ENCODE data around the gene CACNA1C. TPM values are rescaled to one million over a fixed set of nuclear protein-coding genes. Genes with fewer than 3 reads are reported as not detected.

The CACNA1C gene
- total RNA-seq, 6 donors from 2014 or later: 5.2 to 45.1 (median 8.8) TPM

GRCh38 chr12:2408262-2408661 lies 355.5 kb downstream of the CACNA1C start:
- no peak for TF ChIP-seq EP300 (IDR thresholded peaks at IDR 0.05)
- TF ChIP-seq POLR2A (IDR thresholded peaks at IDR 0.05): no peak
- TF ChIP-seq, protein P1, sequence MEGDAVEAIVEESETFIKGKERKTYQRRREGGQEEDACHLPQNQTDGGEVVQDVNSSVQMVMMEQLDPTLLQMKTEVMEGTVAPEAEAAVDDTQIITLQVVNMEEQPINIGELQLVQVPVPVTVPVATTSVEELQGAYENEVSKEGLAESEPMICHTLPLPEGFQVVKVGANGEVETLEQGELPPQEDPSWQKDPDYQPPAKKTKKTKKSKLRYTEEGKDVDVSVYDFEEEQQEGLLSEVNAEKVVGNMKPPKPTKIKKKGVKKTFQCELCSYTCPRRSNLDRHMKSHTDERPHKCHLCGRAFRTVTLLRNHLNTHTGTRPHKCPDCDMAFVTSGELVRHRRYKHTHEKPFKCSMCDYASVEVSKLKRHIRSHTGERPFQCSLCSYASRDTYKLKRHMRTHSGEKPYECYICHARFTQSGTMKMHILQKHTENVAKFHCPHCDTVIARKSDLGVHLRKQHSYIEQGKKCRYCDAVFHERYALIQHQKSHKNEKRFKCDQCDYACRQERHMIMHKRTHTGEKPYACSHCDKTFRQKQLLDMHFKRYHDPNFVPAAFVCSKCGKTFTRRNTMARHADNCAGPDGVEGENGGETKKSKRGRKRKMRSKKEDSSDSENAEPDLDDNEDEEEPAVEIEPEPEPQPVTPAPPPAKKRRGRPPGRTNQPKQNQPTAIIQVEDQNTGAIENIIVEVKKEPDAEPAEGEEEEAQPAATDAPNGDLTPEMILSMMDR (IDR thresholded peaks at IDR 0.05): no peak
- no peak for TF ChIP-seq POLR2AphosphoS5 (IDR thresholded peaks at IDR 0.05)
- Histone ChIP-seq H3K4me3 (no peak overlapping the region), H3K27ac (no peak overlapping the region), H3K9me3 (no peaks in the 10 kb centered on the region), H3K36me3 (no peaks in the 10 kb centered on the region), H3K4me1 (no peaks in the 10 kb centered on the region), H3K27me3 (no peaks in the 10 kb centered on the region)
- 54 to 72% methylated on average over 3 of the region's 3 CpGs for WGBS, 2 donors
- ATAC-seq (ENCODE audit: low FRiP score in 2 of 2) (no peak), DNase-seq (no peak)

DNA sequence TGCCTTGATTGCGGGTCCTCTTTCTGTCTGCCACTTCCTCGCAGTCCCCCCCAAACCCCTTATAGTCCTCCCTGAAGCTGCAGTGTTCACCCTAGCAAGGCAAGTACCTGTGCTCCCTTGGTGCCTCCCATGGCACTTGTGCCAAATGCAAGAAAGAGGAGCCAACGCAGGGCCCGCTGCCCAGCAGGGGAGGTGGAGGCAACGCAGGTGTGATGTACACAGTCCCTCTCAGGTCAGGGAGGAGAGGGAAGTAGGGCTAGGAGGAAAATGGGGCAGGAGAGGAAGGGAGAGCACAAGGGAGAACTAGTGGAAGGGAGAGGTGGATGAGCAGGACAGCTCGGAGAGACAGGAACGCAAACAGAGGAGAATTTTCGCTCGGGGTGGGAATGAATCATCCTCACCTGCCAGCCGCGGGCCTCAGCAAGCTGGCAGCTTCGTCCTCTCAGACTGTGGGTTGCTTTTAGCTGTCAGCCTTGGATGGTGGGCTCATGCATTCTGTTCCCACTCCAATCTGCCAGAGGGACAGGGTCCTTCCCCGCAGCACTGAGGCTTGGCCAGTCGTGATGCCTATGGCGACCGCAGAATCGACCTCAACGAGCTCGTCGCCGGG lies 357.0 kb downstream of the CACNA1C start:
- 90 to 93% methylated on average over 21 of the region's 21 CpGs for WGBS, 2 donors
- Histone ChIP-seq H3K4me1 (no peaks in the 10 kb centered on the region), H3K27ac (no peak overlapping the region), H3K4me3 (no peak overlapping the region), H3K27me3 (no peaks in the 10 kb centered on the region), H3K9me3 (no peaks in the 10 kb centered on the region), H3K36me3 (no peaks in the 10 kb centered on the region)
- peak in 1 of 2 donors; percentile 46 for DNase-seq
- TF ChIP-seq EP300 (IDR thresholded peaks at IDR 0.05): no peak
- TF ChIP-seq, protein P1 (IDR thresholded peaks at IDR 0.05): no peak
- TF ChIP-seq POLR2A (IDR thresholded peaks at IDR 0.05): no peak
- no peak for TF ChIP-seq POLR2AphosphoS5 (IDR thresholded peaks at IDR 0.05)
- ATAC-seq (ENCODE audit: low FRiP score in 2 of 2): no peak

GRCh38 chr12:2410496-2410895 lies 357.7 kb downstream of the CACNA1C start:
- TF ChIP-seq EP300 (IDR thresholded peaks at IDR 0.05) (no peak), POLR2A (IDR thresholded peaks at IDR 0.05) (no peak), POLR2AphosphoS5 (IDR thresholded peaks at IDR 0.05) (no peak)
- TF ChIP-seq, protein P1 (IDR thresholded peaks at IDR 0.05): no peak
- Histone ChIP-seq H3K27ac (no peak overlapping the region), H3K4me3 (no peak overlapping the region), H3K36me3 (no peaks in the 10 kb centered on the region), H3K9me3 (no peaks in the 10 kb centered on the region), H3K27me3 (no peaks in the 10 kb centered on the region), H3K4me1 (no peaks in the 10 kb centered on the region)
- ATAC-seq (ENCODE audit: low FRiP score in 2 of 2) (no peak), DNase-seq (no peak)
- WGBS, 2 donors: 93 to 95% methylated on average over 10 of the region's 10 CpGs

- WGBS, 2 donors: 84% methylated on average over 5 to 7 of the region's 7 CpGs
- ATAC-seq (ENCODE audit: low FRiP score in 2 of 2) (no peak), DNase-seq (no peak)
- H3K4me1 ChIP-seq: no peaks in the 10 kb centered on the region
- no peaks in the 10 kb centered on the region for H3K9me3 ChIP-seq
- no peaks in the 10 kb centered on the region for H3K36me3 ChIP-seq
- H3K4me3 ChIP-seq: no peak overlapping the region
- no peak for TF ChIP-seq POLR2AphosphoS5 (IDR thresholded peaks at IDR 0.05)
- TF ChIP-seq EP300 (IDR thresholded peaks at IDR 0.05): no peak
- TF ChIP-seq POLR2A (IDR thresholded peaks at IDR 0.05): no peak
- TF ChIP-seq, protein P1 (IDR thresholded peaks at IDR 0.05): no peak
- H3K27ac ChIP-seq: no peak overlapping the region
- H3K27me3 ChIP-seq: no peaks in the 10 kb centered on the region
Observed at GRCh38 chr12:2411011-2411410, 358.2 kb downstream of the CACNA1C start.

All from upper lobe of left lung (tissue), 6 donors.